Urinary bladder (tissue), 4 donors: ENCODE measurements around the gene CBLL1. TPM values are rescaled to one million over a fixed set of nuclear protein-coding genes. Genes with fewer than 3 reads are reported as not detected.

ENCODE experiments used
- DNase-seq: peaks from one replicate; pipeline ENCODE4 v3.0.0-alpha.2; 2015; ENCODE audit errors: extremely low spot score
- H3K27ac ChIP-seq: one replicate; pipeline ENCODE4 v1.5.1; 2013; ENCODE audit warnings: low read depth, mild to moderate bottlenecking, moderate library complexity
- H3K36me3 ChIP-seq: one replicate; pipeline ENCODE4 v1.6.1; 2013; ENCODE audit warnings: mild to moderate bottlenecking, moderate library complexity; ENCODE audit not compliant: insufficient read depth
- H3K4me1 ChIP-seq: one replicate; pipeline ENCODE4 v1.6.1; 2013; ENCODE audit warnings: mild to moderate bottlenecking, moderate library complexity; ENCODE audit not compliant: insufficient read depth
- H3K4me3 ChIP-seq: one replicate; pipeline ENCODE4 v1.5.1; 2013; ENCODE audit warnings: low read depth, low read length
- WGBS: extraction: QIAGEN DNeasy Blood & Tissue Kit; methylation state at CpG from one replicate; pipeline ENCODE4 v1.1.7; 2013; 5-methylcytosine and 5-hydroxymethylcytosine counted together
- polyA plus RNA-seq: library from polyadenylated mRNA; stranded (reverse); fragments of 200-250 nt; gene quantifications from one replicate; pipeline ENCODE4 v1.2.3, GENCODE V29; 2013
- total RNA-seq: library from RNA; depleted of rRNA; stranded (reverse); fragments of >200 nt; gene quantifications from one replicate; pipeline ENCODE4 v1.2.3, GENCODE V29; 2014
- donor health status: healthy with polysubstance abuse.
- donor health status: healthy.

CBLL1 gene
- total and polyA plus RNA-seq, 2 donors = 16.8 to 24.0 TPM

DNA sequence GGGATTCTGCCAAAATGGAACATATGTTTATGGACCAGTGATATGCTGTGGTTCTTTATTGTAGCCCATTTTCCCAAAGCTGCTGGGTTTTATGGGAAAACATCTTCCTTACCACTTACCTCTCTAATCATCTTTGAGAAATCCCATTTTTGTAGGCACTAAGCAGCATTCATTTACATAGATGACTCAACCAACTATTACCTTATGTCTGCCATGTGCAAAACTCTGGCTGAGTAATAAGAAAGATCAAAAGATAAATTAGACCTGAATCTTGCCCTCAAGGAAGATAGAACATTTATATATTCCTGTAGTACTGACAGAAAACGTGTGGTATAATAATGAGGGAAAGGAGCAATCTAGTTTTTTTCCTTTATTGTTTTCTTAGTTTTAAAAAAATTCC is 24.3 kb downstream of the CBLL1 start:
- Histone ChIP-seq H3K36me3 (no peaks in the 10 kb centered on the region), H3K27ac (no peak overlapping the region), H3K4me3 (no peak overlapping the region), H3K4me1 (no peaks in the 10 kb centered on the region)
- DNase-seq = no peak
- WGBS = 63% methylated on average over 1 of the region's 1 CpG

DNA sequence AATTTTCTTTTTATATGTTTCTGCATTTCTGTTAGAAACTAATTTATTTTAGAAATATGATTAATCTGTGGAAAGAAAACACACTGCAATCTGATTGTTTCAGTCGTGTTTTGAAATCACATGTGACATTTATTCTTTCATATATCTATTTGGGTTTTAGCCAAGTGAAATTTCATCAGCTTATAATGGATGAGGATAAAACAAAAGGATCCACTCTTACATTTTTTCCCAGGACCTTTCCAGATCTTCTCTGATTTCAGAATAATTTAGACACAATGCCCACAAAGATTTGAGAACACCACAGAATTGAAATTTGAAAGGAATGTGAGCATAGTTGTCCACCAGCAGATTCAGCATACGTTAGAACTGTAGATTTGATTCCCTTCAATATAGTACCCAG is 29.1 kb downstream of the CBLL1 start:
- no peak for DNase-seq
- WGBS = 54% methylated on average over 2 of the region's 2 CpGs
- Histone ChIP-seq H3K4me1 (no peaks in the 10 kb centered on the region), H3K27ac (no peak overlapping the region), H3K4me3 (no peak overlapping the region), H3K36me3 (no peaks in the 10 kb centered on the region)

DNA sequence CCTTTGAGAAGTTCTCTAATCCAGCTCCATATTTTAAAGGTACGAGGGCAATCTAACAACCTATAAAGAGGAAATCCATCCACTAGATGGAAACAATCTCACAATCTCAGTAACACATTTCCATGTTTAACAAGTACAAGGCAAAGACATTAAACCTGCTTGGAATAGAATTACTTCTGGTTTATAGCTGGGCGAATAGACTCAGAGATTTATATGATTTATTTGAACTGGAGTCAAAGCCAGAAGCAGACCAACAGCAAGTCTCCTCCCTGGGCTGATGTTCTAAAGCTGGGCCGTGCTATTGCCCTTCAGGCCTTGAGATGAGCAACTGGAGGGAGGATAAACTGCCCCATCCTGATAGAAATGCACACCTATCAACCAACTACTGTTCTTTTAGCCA is 33.8 kb downstream of the CBLL1 start:
- DNase-seq = no peak

DNA sequence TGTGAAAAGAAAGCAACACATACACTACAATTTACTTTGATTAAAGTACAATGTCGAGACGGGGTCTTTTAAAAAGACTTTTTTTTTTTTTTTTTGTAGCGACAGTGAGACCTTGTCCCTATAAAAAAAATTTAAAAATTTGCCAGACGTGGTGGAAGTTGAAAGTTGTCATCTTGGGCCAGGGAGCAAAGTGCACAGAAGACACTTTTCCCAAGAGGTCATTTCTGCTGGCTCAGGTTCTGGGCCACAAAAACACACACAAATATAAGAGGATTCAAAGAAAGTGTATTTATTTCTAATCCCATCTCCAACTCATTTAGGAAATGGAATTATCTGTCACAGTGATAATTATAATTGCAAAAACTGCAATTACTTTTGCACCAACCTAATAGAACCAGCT is 34.3 kb downstream of the CBLL1 start:
- H3K36me3 ChIP-seq = no peaks in the 10 kb centered on the region
- no peak overlapping the region for H3K27ac ChIP-seq
- no peak for DNase-seq
- no peaks in the 10 kb centered on the region for H3K4me1 ChIP-seq
- 85% methylated on average over 4 of the region's 4 CpGs for WGBS
- H3K4me3 ChIP-seq = no peak overlapping the region

More for the DNA sequence above, 33.8 kb downstream of the CBLL1 start:
- 42% methylated on average over 3 of the region's 3 CpGs for WGBS
- Histone ChIP-seq H3K4me3 (no peak overlapping the region), H3K4me1 (no peaks in the 10 kb centered on the region), H3K36me3 (no peaks in the 10 kb centered on the region), H3K27ac (no peak overlapping the region)

DNA sequence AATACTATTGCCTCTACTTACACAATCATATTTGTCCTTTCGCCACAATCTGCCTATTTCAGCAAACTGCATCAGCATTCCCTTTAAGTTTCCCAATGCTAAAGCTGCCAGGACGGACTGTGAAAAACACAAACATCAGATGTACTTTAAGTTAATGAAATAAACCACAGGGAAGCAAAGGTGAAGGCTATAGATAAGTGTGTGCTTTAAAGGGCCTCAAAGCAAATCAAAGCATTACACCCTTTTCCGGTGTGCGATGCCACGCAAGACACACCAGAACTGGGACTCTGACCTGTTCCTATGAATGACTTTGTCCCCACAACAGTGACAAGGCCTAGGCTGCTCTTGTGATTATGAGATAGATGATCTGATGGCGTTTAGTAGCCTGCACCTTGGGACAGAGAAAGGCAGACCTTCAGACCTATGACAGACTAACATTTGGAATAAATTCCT is 35.7 kb downstream of the CBLL1 start:
- 76% methylated on average over 6 of the region's 6 CpGs for WGBS
- H3K4me3 ChIP-seq = no peak overlapping the region
- no peaks in the 10 kb centered on the region for H3K4me1 ChIP-seq
- no peak for DNase-seq
- no peaks in the 10 kb centered on the region for H3K36me3 ChIP-seq
- no peak overlapping the region for H3K27ac ChIP-seq

DNA sequence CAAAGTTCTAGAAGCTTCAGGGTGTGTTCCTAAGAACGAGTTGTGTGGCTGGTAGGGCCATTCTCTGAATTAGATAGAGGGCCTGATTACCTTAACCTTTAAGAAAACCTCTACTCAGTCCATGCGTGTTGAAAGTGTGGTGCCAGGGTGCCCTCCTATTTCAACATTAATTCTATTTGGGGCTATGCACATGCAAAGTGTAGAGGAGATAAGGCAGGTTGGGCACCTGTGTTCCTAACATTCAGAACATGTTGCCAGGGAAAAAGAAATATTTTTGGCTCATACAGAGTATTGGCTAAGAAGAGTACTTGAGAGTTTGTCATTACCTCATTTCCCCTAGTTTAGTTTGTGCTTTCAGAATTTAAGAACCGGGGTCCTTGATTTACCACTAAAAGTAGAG is 38.4 kb downstream of the CBLL1 start:
- no peak for DNase-seq
- Histone ChIP-seq H3K27ac (no peak overlapping the region), H3K4me3 (no peak overlapping the region), H3K36me3 (no peaks in the 10 kb centered on the region), H3K4me1 (no peaks in the 10 kb centered on the region)
- 65% methylated on average over 3 of the region's 3 CpGs for WGBS

DNA sequence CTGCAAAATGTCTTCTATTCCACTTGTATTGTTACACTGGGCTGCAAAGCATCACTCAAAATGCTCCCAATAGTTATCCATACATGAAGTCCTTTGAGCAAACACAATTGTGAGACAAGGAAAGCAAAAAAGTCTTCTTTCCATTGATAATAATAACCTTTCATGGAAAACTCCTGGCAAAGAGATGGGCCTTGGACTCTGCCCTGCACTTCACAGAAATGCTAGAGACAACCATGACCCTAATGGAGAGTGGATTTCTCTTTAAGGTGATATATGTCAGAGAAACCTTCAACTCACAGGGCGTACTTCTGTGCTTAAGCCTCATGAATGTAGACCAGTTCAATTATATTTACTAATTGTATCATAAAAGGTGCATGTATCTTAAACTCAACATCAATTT is 39.7 kb downstream of the CBLL1 start:
- no peak for DNase-seq
- Histone ChIP-seq H3K27ac (no peak overlapping the region), H3K4me3 (no peak overlapping the region), H3K36me3 (no peaks in the 10 kb centered on the region), H3K4me1 (no peaks in the 10 kb centered on the region)
- WGBS = 93% methylated on average over 1 of the region's 1 CpG

DNA sequence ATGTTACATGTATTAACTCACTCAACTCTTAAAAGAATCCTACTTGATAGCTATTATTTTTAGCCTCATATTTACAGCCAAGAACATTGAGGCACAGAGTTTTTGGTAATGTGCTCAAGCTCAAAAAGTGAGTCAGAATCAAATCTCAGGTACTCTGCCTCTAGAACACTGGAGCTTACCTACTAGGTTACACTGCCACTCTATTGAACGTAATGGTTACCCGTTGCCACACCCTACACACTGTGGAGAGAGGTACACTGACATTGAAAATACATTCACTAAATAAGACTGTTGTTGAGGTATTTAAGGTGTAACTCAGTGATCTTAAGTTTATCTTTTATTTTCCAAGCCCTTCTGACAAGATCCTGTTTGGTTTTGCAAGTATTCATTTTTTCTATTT is 41.2 kb downstream of the CBLL1 start:
- Histone ChIP-seq H3K36me3 (no peaks in the 10 kb centered on the region), H3K4me3 (no peak overlapping the region), H3K4me1 (no peaks in the 10 kb centered on the region), H3K27ac (no peak overlapping the region)
- DNase-seq = no peak
- WGBS = 85% methylated on average over 2 of the region's 2 CpGs

DNA sequence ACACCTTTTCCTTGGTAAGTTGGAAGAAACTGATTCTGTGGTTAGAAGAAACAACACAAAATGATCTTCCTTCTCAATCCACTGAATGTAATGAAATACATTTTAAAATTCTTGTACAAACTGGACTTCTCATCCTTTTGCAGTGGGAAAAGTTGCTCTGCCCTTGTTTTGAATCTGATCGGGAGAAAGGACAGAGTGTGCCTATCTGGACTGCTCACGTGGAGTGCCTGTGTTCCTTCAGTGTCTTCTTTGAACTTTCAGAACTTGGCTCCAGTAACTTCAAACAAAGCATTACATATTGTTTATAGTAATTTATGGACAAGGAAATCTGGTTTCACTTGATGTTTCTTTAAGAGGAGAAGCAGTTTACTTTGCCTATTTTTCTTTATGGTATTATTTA is 42.0 kb downstream of the CBLL1 start:
- peak; percentile 33 for DNase-seq
- Histone ChIP-seq H3K36me3 (no peaks in the 10 kb centered on the region), H3K4me1 (no peaks in the 10 kb centered on the region), H3K27ac (no peak overlapping the region), H3K4me3 (no peak overlapping the region)
- 15% methylated on average over 2 of the region's 2 CpGs for WGBS

DNA sequence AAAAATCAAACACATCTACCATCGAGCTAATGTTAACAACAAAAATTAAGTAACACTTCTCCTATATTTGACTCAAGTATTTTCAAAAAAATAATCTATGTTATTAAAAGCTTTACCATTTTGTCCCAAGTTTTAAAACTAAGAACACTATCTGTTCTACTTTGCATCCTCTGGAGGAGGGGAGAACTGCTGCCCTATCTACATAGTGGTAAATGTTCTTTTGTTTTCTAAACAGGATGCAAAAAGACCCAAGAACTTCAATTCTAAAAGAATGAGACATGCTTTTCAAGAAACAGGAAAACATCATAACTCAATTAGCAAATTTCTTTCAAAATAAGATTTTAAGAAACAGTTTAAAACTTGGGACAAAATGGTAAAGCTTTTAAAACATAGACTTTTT is 44.3 kb downstream of the CBLL1 start:
- no peak overlapping the region for H3K27ac ChIP-seq
- H3K4me1 ChIP-seq = no peaks in the 10 kb centered on the region
- no peak for DNase-seq
- whole genome bisulfite sequencing = 90% methylated on average over 1 of the region's 1 CpG
- no peak overlapping the region for H3K4me3 ChIP-seq
- H3K36me3 ChIP-seq = no peaks in the 10 kb centered on the region

DNA sequence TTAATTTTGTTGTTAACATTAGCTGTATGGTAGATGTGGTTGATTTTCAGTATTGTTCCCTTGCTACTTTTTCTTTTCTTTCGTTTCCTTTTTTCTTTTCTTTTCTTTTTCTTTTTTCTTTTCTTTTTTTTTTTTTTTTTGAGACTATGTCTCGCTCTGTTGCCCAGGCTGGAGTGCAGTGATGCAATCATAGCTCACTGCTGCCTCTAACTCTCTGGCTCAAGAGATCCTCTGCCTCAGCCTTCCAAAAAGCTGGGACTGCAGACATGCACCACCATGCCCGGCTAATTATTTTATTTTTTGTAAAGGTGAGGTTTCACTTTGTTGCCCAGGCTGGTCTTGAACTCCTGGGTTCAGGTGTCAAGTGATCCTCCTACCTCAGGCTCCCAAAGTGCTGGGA is 44.7 kb downstream of the CBLL1 start:
- 85% methylated on average over 3 of the region's 3 CpGs for WGBS
- Histone ChIP-seq H3K36me3 (no peaks in the 10 kb centered on the region), H3K27ac (no peak overlapping the region), H3K4me1 (no peaks in the 10 kb centered on the region), H3K4me3 (no peak overlapping the region)
- no peak for DNase-seq

DNA sequence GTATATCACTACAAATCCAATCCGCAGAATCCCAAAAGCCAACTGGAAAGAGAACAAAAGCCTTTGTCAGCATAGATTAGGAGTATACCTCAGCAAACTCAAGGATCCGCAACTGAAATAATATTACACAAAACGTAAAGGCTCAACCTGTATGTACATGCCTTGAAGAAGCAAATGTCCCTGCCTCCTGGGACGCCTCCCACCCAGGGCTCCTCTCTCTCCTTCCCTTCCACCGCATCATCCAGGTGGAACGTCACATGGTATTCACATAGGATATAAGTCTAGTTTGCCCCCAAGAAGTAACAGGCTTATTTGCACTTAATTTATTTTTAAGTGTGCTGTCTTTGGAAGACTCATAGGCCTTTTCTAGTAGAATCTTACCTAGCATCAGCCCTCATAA is 45.7 kb downstream of the CBLL1 start:
- H3K36me3 ChIP-seq = no peaks in the 10 kb centered on the region
- DNase-seq = no peak
- no peaks in the 10 kb centered on the region for H3K4me1 ChIP-seq
- H3K27ac ChIP-seq = no peak overlapping the region
- H3K4me3 ChIP-seq = no peak overlapping the region
- WGBS = 92% methylated on average over 6 of the region's 6 CpGs

DNA sequence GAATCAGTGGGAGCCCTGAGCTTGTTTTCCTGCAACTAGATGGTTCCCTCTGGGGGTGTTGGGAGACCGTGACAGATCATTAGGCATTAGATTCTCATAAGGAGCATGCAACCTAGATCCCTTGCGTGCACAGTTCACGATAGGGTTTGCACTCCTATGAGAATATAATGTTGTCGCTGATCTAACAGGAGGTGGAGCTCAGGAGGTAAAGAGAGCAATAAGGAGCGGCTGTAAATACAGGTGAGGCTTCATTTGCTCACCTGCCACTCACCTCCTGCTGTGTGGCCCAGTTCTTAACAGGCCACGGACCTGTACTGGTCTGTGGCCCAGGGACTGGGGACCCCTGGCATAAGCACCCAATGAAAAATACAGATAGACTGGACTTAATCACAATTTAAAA is 48.4 kb downstream of the CBLL1 start:
- Histone ChIP-seq H3K4me3 (no peak overlapping the region), H3K27ac (no peak overlapping the region), H3K4me1 (no peaks in the 10 kb centered on the region), H3K36me3 (no peaks in the 10 kb centered on the region)
- no peak for DNase-seq
- WGBS = 92% methylated on average over 6 of the region's 6 CpGs

DNA sequence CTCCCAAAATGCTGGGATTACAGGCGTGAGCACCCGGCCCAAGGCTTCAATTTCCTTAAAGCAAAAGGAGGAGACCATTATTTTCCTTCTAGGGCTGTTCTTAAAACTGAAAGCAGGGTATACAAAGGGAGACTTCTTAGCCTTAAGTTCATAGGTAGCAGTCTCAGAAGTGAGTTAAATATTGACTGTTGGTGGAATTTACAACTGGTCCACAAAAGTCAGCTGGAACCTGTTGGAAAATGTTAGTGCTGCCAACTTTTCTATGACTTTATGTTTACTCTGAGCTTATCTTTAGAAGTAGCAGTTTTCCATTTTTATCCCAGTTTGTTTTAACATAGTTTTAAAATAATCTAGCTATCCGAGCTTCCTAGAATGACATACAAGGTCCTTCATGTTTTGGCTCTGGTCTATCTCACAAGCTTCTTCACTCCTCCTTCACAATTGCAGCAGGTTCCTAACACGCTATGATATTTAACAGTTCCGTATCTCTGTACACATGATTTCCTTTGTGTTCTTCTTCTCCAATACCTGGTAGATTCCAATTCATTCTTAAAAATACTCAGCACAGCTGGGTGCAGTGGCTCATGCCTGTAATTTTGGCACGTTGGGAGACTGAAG is 55.8 kb downstream of the CBLL1 start:
- 19% methylated on average over 6 of the region's 6 CpGs for WGBS
- Histone ChIP-seq H3K4me1 (no peaks in the 10 kb centered on the region), H3K36me3 (no peaks in the 10 kb centered on the region), H3K4me3 (no peak overlapping the region), H3K27ac (no peak overlapping the region)
- DNase-seq = no peak
